Measurements from ENCODE around the gene VMAC. TPM values are rescaled to one million over a fixed set of nuclear protein-coding genes. Genes with fewer than 3 reads are reported as not detected.

VMAC gene
- total and polyA plus RNA-seq, 2 of the 13 experiments (the other 11 are each of a cell fraction or from before 2014, with no cell fraction given): 2.4 TPM

DNA sequence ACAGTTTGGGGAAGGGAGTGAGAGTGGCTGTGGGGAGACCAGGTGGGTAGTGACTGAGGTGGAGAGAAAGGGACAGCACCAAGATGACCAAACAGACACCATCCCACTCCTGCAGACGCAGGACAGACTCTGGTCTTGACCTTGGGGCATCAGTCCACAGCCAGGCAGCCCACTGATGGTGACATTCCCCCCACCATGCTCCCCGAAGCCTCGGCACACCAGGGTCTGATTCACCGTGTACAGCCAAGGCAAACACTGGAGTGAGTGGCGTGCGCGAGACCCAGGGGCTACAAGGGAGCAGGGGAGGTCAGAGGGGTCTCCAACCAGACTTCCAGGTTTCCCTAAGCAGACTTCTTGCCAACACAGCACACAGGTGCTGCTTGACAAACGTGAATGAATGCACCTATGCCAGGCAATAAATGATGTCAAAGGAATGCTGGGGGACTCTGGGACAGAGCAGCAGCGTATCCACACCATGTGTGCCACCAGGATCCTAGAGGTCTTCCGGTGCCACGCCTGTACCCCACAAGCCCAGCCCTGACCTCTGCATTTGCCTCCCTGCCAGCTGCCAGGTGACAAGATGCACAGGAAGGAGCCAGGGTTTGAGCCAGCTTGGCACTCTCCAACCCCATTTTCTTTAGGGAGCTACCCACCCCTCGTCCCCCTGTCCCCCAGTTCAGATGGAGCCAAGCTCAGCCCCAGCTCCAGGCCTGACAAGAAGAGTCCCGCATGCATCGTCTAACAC is 54.8 kb downstream of the VMAC start:
- Histone ChIP-seq H2AFZ (ENCODE audit: low read length) (no peak overlapping the region), H3K36me3 (replicated peaks in 1 of 2; ENCODE audit: control insufficient read depth in 1 of 2, insufficient read depth in 2 of 2, low read length in 2 of 2) (peaks cover 0 to 8% of the 10 kb centered on the region in 2 experiments; a peak in 3 of 5 replicates), H3K4me2 (ENCODE audit: low read depth, low read length) (no peak overlapping the region; the same call in 1 of the 2 replicates), H3K9ac (ENCODE audit: insufficient read depth, low read depth, low read length) (peak overlapping the region; percentile 55), H3K79me2 (ENCODE audit: insufficient read depth, low read length) (peaks cover 89% of the 10 kb centered on the region), H3K27ac (ENCODE audit: extremely low read length, insufficient read depth, low read length) (peak overlapping the region; percentile 95), H3K27me3 (ENCODE audit: control insufficient read depth in 1 of 2, insufficient read depth in 2 of 2, low read length in 2 of 2) (no peaks in the 10 kb centered on the region), H3K9me3 (ENCODE audit: low read length) (no peaks in the 10 kb centered on the region), H4K20me1 (ENCODE audit: insufficient read depth, low read length) (no peaks in the 10 kb centered on the region), H3K4me3 (replicated peaks in 1 of 3; ENCODE audit: insufficient read depth in 1 of 3, low read depth in 2 of 3, low read length in 3 of 3) (no peak overlapping the region), H3K4me1 (ENCODE audit: insufficient read depth, low read length) (peaks cover 100% of the 10 kb centered on the region)
- FAIRE-seq (no peak), ATAC-seq (no peak), DNase-seq (ENCODE audit: low spot score) (no peak)
- CTCF ChIA-PET (ENCODE audit: low intra/inter-chr PET ratio, low total read pairs): no interaction called here
- no TSS peak for BruUV-seq (replicated peaks)
- intact Hi-C loops (cut with micrococcal nuclease; ENCODE audit: unreplicated experiment): no loop called here
- POLR2A ChIA-PET: interaction anchor here (0.9 to 1.3 kb wide), 3 partner anchors 9 to 55 kb away, joined by 3 to 6 read pairs (median 5); no protein-coding TSS in a partner anchor
- in situ Hi-C loops (cut with HindIII; ENCODE audit: extremely low pct_ligation_motif_present, low pct_unique_long_range_greater_than_20kb): no loop called here
- 80% methylated on average over 2 of the region's 14 CpGs for WGBS (ENCODE audit: low lambda C conversion rate)
- TF ChIP-seq, protein P1, sequence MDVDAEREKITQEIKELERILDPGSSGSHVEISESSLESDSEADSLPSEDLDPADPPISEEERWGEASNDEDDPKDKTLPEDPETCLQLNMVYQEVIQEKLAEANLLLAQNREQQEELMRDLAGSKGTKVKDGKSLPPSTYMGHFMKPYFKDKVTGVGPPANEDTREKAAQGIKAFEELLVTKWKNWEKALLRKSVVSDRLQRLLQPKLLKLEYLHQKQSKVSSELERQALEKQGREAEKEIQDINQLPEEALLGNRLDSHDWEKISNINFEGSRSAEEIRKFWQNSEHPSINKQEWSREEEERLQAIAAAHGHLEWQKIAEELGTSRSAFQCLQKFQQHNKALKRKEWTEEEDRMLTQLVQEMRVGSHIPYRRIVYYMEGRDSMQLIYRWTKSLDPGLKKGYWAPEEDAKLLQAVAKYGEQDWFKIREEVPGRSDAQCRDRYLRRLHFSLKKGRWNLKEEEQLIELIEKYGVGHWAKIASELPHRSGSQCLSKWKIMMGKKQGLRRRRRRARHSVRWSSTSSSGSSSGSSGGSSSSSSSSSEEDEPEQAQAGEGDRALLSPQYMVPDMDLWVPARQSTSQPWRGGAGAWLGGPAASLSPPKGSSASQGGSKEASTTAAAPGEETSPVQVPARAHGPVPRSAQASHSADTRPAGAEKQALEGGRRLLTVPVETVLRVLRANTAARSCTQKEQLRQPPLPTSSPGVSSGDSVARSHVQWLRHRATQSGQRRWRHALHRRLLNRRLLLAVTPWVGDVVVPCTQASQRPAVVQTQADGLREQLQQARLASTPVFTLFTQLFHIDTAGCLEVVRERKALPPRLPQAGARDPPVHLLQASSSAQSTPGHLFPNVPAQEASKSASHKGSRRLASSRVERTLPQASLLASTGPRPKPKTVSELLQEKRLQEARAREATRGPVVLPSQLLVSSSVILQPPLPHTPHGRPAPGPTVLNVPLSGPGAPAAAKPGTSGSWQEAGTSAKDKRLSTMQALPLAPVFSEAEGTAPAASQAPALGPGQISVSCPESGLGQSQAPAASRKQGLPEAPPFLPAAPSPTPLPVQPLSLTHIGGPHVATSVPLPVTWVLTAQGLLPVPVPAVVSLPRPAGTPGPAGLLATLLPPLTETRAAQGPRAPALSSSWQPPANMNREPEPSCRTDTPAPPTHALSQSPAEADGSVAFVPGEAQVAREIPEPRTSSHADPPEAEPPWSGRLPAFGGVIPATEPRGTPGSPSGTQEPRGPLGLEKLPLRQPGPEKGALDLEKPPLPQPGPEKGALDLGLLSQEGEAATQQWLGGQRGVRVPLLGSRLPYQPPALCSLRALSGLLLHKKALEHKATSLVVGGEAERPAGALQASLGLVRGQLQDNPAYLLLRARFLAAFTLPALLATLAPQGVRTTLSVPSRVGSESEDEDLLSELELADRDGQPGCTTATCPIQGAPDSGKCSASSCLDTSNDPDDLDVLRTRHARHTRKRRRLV (CRISPR knock-in tag; IDR thresholded peaks at IDR 0.05): no peak
- TF ChIP-seq ZNF850 (CRISPR knock-in tag; conservative IDR thresholded peaks at IDR 0.05): no peak
- TF ChIP-seq ZNF605 (CRISPR knock-in tag; IDR thresholded peaks at IDR 0.05): no peak
- TF ChIP-seq TAF15 (IDR thresholded peaks at IDR 0.05; ENCODE audit: low read depth, low read length, poor library complexity, severe bottlenecking): no peak
- no peak for TF ChIP-seq MYNN (CRISPR knock-in tag; IDR thresholded peaks at IDR 0.05; ENCODE audit: low read depth)
- TF ChIP-seq, protein P2, sequence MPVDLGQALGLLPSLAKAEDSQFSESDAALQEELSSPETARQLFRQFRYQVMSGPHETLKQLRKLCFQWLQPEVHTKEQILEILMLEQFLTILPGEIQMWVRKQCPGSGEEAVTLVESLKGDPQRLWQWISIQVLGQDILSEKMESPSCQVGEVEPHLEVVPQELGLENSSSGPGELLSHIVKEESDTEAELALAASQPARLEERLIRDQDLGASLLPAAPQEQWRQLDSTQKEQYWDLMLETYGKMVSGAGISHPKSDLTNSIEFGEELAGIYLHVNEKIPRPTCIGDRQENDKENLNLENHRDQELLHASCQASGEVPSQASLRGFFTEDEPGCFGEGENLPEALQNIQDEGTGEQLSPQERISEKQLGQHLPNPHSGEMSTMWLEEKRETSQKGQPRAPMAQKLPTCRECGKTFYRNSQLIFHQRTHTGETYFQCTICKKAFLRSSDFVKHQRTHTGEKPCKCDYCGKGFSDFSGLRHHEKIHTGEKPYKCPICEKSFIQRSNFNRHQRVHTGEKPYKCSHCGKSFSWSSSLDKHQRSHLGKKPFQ (CRISPR knock-in tag; IDR thresholded peaks at IDR 0.05; ENCODE audit: insufficient replicate concordance): peak; percentile 33
- TF ChIP-seq NRL (CRISPR knock-in tag; IDR thresholded peaks at IDR 0.05; ENCODE audit: borderline replicate concordance): peak; percentile 70
- TF ChIP-seq ZNF598 (CRISPR knock-in tag; IDR thresholded peaks at IDR 0.05; ENCODE audit: borderline replicate concordance): no peak
